ENCODE measurements around the gene ACTN4.

DNA sequence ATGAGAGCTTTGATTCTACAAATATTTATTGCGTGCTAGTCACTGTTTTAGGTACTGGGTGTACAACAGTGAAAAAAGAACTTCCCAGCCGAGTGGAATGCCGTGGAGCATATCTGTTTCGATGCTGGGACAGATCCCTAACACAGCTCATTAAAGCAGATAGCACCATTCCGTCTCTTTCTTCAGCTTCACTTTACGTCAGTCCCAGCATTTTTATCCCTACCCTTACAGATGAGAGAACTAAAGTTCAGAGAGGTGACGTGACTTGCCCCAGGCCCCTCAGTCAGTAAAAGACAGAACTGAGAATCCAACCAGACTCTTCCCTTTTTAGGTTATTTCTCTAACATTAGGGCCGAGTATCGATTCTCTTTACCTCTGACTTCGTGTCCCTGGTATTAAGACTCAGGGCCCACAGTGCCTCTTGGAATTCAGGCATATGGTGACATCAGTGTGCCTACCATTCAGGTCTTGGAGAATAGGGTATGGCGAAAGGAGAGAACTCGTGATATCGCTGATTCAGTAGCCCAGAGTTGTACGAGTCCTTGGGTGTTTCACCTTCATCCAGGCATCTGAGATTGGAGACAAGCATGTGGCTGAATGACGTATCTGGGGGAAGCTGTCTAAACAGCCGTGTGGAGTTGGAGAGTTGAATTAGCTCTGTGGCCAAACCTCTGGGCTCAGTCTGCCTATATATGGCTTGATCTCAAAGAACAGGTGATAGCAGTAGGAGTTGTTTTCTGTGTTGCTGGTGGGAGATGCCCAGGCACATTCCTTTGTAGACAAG lies 27.1 kb downstream of the ACTN4 start:
- TF ChIP-seq POLR2AphosphoS5 (IDR thresholded peaks at IDR 0.05; ENCODE audit: borderline replicate concordance, low read depth, low read length) (no peak), EZH2 (IDR thresholded peaks at IDR 0.05) (no peak), FOXP2 (optimal IDR thresholded peaks at IDR 0.05; ENCODE audit: control extremely low read depth, extremely low read length, insufficient read depth) (no peak)

All from SK-N-MC (cell line).